ENCODE data around the gene SOX9. TPM values are rescaled to one million over a fixed set of nuclear protein-coding genes. Genes with fewer than 3 reads are reported as not detected.

SOX9 gene
- total and polyA plus RNA-seq, 2 experiments from 2014 or later, result 1.1 to 4.3 TPM

DNA sequence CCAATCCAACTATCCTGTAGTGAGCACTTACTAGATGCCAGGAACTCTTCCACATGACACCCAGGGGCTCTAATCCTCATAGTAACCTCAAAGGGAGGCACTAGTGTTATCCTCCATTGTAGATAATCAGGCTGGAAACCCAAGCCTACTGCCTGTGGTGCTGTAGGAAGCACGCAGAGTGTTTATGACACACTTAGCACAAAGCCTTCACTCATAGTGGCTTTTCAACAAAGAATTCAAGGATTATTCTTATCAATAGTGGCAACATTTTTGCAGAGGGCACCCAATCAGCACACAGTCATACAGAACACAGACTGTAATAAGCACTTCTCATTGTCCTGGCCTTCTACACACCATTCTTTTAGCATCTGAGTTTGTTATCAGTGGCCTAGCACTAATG lies 18.5 kb upstream of the SOX9 start:
- Histone ChIP-seq H3K27me3 (no peaks in the 10 kb centered on the region), H3K36me3 (no peaks in the 10 kb centered on the region), H3K4me3 (no peak overlapping the region), H3K4me1 (ENCODE audit: low read depth) (no peaks in the 10 kb centered on the region), H3K27ac (no peak overlapping the region), H3K9me3 (ENCODE audit: low read depth) (no peaks in the 10 kb centered on the region)
- DNase-seq (ENCODE audit: low read depth in 1 of 2, low spot score in 1 of 2), result no peak
- TF ChIP-seq, protein P1, sequence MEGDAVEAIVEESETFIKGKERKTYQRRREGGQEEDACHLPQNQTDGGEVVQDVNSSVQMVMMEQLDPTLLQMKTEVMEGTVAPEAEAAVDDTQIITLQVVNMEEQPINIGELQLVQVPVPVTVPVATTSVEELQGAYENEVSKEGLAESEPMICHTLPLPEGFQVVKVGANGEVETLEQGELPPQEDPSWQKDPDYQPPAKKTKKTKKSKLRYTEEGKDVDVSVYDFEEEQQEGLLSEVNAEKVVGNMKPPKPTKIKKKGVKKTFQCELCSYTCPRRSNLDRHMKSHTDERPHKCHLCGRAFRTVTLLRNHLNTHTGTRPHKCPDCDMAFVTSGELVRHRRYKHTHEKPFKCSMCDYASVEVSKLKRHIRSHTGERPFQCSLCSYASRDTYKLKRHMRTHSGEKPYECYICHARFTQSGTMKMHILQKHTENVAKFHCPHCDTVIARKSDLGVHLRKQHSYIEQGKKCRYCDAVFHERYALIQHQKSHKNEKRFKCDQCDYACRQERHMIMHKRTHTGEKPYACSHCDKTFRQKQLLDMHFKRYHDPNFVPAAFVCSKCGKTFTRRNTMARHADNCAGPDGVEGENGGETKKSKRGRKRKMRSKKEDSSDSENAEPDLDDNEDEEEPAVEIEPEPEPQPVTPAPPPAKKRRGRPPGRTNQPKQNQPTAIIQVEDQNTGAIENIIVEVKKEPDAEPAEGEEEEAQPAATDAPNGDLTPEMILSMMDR (IDR thresholded peaks at IDR 0.05; ENCODE audit: low read depth, low read length), result no peak

DNA sequence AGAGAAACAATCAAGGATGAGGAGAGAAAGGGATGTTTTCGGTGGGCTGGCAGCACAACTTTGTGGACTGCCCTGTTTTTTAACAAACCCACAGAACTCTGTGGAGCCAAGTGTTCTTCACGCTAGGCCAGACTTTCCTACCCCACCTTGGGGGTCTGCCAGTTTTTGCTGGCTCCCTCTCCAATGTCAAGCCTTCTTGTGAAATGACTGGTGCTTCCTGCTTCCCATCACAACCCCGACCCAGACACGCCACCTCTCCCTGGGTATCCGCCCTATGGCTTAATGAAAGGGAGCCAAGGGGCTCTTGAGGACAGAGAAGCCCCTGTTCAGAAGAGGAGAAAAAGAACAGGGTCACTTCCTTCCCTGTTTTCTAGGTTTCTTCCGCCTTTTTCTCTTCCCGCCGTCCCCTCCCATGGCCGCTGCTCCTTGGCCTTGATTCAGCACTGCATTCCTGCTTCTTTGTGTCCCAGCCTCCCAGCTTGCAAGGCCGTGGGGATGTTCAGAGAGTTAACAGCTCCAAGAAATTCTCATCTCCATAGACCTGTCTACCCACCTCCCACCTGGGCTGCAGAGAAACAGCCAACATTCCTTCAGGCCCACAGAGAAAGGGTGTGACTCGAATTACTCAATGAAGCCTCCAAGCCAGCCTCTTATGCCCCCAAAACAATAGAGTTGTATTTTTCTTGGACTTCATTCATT lies 16.5 kb upstream of the SOX9 start:
- Histone ChIP-seq H3K4me3 (no peak overlapping the region), H3K4me1 (ENCODE audit: low read depth) (no peaks in the 10 kb centered on the region), H3K9me3 (ENCODE audit: low read depth) (no peaks in the 10 kb centered on the region), H3K27ac (no peak overlapping the region), H3K27me3 (no peaks in the 10 kb centered on the region), H3K36me3 (no peaks in the 10 kb centered on the region)
- DNase-seq (ENCODE audit: low read depth in 1 of 2, low spot score in 1 of 2), result peak in 1 of 2 donors; percentile 56
- TF ChIP-seq, protein P1 (IDR thresholded peaks at IDR 0.05; ENCODE audit: low read depth, low read length), result no peak

DNA sequence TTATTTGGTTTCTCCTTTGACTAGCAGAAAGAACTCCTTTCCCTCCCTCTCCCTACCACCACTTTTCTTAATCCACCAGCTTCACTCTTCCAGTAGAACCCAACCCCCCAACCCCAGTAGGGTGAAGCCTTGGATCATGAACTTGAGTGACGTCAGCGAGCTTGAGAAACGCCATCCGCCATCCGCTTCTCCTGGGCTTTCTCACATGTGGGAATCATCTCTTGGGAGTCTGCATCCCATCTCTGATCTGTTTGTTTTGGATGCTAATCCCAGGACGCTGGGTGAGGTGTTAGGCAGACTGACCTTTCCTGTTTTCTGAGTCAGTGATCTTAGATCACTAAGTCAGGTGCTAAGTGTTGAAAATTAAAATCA lies 16.0 kb upstream of the SOX9 start:
- TF ChIP-seq, protein P1 (IDR thresholded peaks at IDR 0.05; ENCODE audit: low read depth, low read length), result no peak
- DNase-seq (ENCODE audit: low read depth in 1 of 2, low spot score in 1 of 2), result peak in 1 of 2 donors; percentile 37
- H3K9me3 ChIP-seq (ENCODE audit: low read depth), result no peaks in the 10 kb centered on the region

DNA sequence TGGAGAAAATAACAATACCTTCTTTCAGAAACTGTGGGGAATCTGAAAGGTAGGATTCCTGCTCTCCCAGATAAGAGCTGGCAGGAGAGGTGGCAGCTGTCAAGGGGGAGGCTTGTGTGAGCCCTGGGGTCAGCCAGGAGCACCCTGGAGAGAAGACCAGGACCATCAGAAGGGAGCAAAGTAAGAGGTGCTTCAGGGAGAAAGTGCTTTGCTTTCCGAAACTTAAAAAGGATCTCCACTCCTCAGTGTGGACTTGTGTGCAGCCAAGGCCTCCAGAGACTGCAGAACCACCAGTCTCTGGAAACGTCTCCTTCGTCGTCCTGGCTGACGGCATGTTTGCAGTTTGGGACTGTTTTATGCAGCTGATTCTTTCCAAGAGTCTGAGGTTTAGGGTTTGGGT lies 13.7 kb upstream of the SOX9 start:
- no peaks in the 10 kb centered on the region for H3K36me3 ChIP-seq
- H3K4me3 ChIP-seq, result no peak overlapping the region
- H3K27ac ChIP-seq, result no peak overlapping the region
- TF ChIP-seq, protein P1 (IDR thresholded peaks at IDR 0.05; ENCODE audit: low read depth, low read length), result no peak
- H3K27me3 ChIP-seq, result peaks cover 17% of the 10 kb centered on the region
- DNase-seq (ENCODE audit: low read depth in 1 of 2, low spot score in 1 of 2), result no peak
- no peaks in the 10 kb centered on the region for H3K9me3 ChIP-seq (ENCODE audit: low read depth)
- H3K4me1 ChIP-seq (ENCODE audit: low read depth), result no peaks in the 10 kb centered on the region

More for the DNA sequence above, 16.0 kb upstream of the SOX9 start:
- Histone ChIP-seq H3K4me3 (no peak overlapping the region), H3K27me3 (no peaks in the 10 kb centered on the region), H3K27ac (no peak overlapping the region), H3K36me3 (no peaks in the 10 kb centered on the region), H3K4me1 (ENCODE audit: low read depth) (no peaks in the 10 kb centered on the region)

DNA sequence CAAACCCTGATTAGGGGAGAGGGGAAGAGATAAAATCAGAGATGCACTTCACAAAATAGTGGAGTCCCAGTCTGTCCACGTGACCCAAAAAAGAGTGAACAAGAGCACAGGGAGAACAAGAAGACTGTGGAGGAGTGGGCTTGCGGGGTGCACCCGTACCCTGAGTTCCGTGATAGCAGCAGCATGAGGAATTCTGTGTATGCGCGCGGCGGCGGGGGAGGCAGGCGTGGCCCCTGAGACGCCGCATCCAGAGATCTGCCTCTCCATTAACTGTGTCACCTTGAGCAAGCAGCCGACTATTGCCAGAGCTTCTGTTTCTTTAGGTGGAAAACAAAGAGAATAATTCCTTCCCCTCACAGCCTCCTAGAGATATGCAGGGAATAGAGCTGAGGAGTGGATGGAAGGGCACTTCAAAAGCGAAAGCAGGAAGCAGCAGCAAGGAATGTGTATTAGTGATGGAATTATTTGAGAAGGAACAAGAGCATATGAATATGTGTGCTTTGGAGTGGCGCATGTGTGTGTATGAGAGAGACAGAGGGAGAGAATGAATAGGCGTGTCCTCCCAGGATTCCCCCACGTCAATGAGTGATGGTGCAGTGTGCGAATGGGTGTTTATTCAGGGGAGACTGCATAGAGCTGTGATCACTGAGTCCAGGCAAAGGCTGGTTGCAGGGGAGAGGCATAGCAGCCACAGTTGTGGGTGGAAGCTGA lies 10.4 kb upstream of the SOX9 start:
- no peak overlapping the region for H3K4me3 ChIP-seq
- H3K36me3 ChIP-seq, result no peaks in the 10 kb centered on the region
- TF ChIP-seq, protein P1 (IDR thresholded peaks at IDR 0.05; ENCODE audit: low read depth, low read length), result no peak

More for the DNA sequence above, 10.4 kb upstream of the SOX9 start:
- Histone ChIP-seq H3K27ac (no peak overlapping the region), H3K9me3 (ENCODE audit: low read depth) (no peaks in the 10 kb centered on the region), H3K27me3 (peaks cover 35% of the 10 kb centered on the region), H3K4me1 (ENCODE audit: low read depth) (no peaks in the 10 kb centered on the region)
- no peak for DNase-seq (ENCODE audit: low read depth in 1 of 2, low spot score in 1 of 2)

Measured in cardiac muscle cell (in vitro differentiated cells and primary cell).